ENCODE results near the gene WSCD2. TPM values are rescaled to one million over a fixed set of nuclear protein-coding genes. Genes with fewer than 3 reads are reported as not detected.

The WSCD2 gene
- total RNA-seq, 2 experiments from 2014 or later = not detected

GRCh38 chr12:108235197-108235984 is 106.3 kb downstream of the WSCD2 start:
- no peaks in the 10 kb centered on the region for H4K20me1 ChIP-seq (ENCODE audit: insufficient read depth, low read length)
- no peaks in the 10 kb centered on the region for H3K9me2 ChIP-seq (ENCODE audit: insufficient read depth, low read length)
- no peaks in the 10 kb centered on the region for H3K79me2 ChIP-seq (ENCODE audit: insufficient read depth, low read depth, low read length)
- no peak overlapping the region for H2AFZ ChIP-seq (ENCODE audit: low read length)
- no TSS peak for BruUV-seq (replicated peaks)
- no peaks in the 10 kb centered on the region for H3K9me3 ChIP-seq (ENCODE audit: low read length)
- DNase-seq (ENCODE audit: low spot score) = no peak
- ChIA-PET CTCF (ENCODE audit: unreplicated experiment) (no interaction called here), POLR2A (interaction anchor here (0.5 to 1.7 kb wide), 2 partner anchors 10 to 1002 kb away, joined by 4 to 5 read pairs; no protein-coding TSS in a partner anchor)
- intact Hi-C loops (cut with micrococcal nuclease; ENCODE audit: unreplicated experiment) = no loop called here
- no peaks in the 10 kb centered on the region for H3K36me3 ChIP-seq (ENCODE audit: insufficient read depth, low read length)
- H3K4me2 ChIP-seq (ENCODE audit: low read length) = no peak overlapping the region
- TF ChIP-seq, protein P1, sequence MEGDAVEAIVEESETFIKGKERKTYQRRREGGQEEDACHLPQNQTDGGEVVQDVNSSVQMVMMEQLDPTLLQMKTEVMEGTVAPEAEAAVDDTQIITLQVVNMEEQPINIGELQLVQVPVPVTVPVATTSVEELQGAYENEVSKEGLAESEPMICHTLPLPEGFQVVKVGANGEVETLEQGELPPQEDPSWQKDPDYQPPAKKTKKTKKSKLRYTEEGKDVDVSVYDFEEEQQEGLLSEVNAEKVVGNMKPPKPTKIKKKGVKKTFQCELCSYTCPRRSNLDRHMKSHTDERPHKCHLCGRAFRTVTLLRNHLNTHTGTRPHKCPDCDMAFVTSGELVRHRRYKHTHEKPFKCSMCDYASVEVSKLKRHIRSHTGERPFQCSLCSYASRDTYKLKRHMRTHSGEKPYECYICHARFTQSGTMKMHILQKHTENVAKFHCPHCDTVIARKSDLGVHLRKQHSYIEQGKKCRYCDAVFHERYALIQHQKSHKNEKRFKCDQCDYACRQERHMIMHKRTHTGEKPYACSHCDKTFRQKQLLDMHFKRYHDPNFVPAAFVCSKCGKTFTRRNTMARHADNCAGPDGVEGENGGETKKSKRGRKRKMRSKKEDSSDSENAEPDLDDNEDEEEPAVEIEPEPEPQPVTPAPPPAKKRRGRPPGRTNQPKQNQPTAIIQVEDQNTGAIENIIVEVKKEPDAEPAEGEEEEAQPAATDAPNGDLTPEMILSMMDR (conservative IDR thresholded peaks at IDR 0.05; ENCODE audit: low read length) = no peak
- H3K4me1 ChIP-seq (ENCODE audit: insufficient read depth, low read length, poor library complexity, severe bottlenecking) = no peaks in the 10 kb centered on the region
- H3K4me3 ChIP-seq (ENCODE audit: low read depth, low read length, poor library complexity, severe bottlenecking) = no peak overlapping the region
- H3K27ac ChIP-seq (ENCODE audit: low read depth, low read length, poor library complexity, severe bottlenecking) = no peak overlapping the region

GRCh38 chr12:108235985-108236263 is 106.8 kb downstream of the WSCD2 start:
- no peaks in the 10 kb centered on the region for H3K36me3 ChIP-seq (ENCODE audit: insufficient read depth, low read length)
- H3K9me2 ChIP-seq (ENCODE audit: insufficient read depth, low read length) = no peaks in the 10 kb centered on the region
- H3K27ac ChIP-seq (ENCODE audit: low read depth, low read length, poor library complexity, severe bottlenecking) = no peak overlapping the region
- no peak for DNase-seq (ENCODE audit: low spot score)
- H2AFZ ChIP-seq (ENCODE audit: low read length) = no peak overlapping the region
- no peaks in the 10 kb centered on the region for H3K79me2 ChIP-seq (ENCODE audit: insufficient read depth, low read depth, low read length)
- H3K9me3 ChIP-seq (ENCODE audit: low read length) = no peaks in the 10 kb centered on the region
- H3K4me3 ChIP-seq (ENCODE audit: low read depth, low read length, poor library complexity, severe bottlenecking) = no peak overlapping the region
- ChIA-PET POLR2A (interaction anchor here (0.5 to 1.7 kb wide), 2 partner anchors 10 to 1002 kb away, joined by 4 to 5 read pairs; no protein-coding TSS in a partner anchor), CTCF (ENCODE audit: unreplicated experiment) (no interaction called here)
- H3K4me1 ChIP-seq (ENCODE audit: insufficient read depth, low read length, poor library complexity, severe bottlenecking) = no peaks in the 10 kb centered on the region
- intact Hi-C loops (cut with micrococcal nuclease; ENCODE audit: unreplicated experiment) = no loop called here
- TF ChIP-seq EZH2phosphoT487 (IDR thresholded peaks at IDR 0.05; ENCODE audit: borderline replicate concordance, low read depth, low read length) = no peak
- no peaks in the 10 kb centered on the region for H4K20me1 ChIP-seq (ENCODE audit: insufficient read depth, low read length)
- H3K4me2 ChIP-seq (ENCODE audit: low read length) = no peak overlapping the region
- BruUV-seq (replicated peaks) = no TSS peak

GRCh38 chr12:108236366-108236765 is 107.3 kb downstream of the WSCD2 start:
- Histone ChIP-seq H3K27ac (ENCODE audit: low read depth, low read length, poor library complexity, severe bottlenecking) (no peak overlapping the region), H3K79me2 (ENCODE audit: insufficient read depth, low read depth, low read length) (no peaks in the 10 kb centered on the region), H3K9me2 (ENCODE audit: insufficient read depth, low read length) (no peaks in the 10 kb centered on the region), H3K4me3 (ENCODE audit: low read depth, low read length, poor library complexity, severe bottlenecking) (no peak overlapping the region), H4K20me1 (ENCODE audit: insufficient read depth, low read length) (no peaks in the 10 kb centered on the region), H2AFZ (ENCODE audit: low read length) (no peak overlapping the region), H3K9me3 (ENCODE audit: low read length) (no peaks in the 10 kb centered on the region), H3K4me1 (ENCODE audit: insufficient read depth, low read length, poor library complexity, severe bottlenecking) (no peaks in the 10 kb centered on the region), H3K36me3 (ENCODE audit: insufficient read depth, low read length) (no peaks in the 10 kb centered on the region), H3K4me2 (ENCODE audit: low read length) (no peak overlapping the region)
- POLR2A ChIA-PET = no interaction called here
- CTCF ChIA-PET (ENCODE audit: unreplicated experiment) = no interaction called here
- intact Hi-C loops (cut with micrococcal nuclease; ENCODE audit: unreplicated experiment) = no loop called here
- TF ChIP-seq, protein P1 (conservative IDR thresholded peaks at IDR 0.05; ENCODE audit: low read length) = no peak
- no peak for TF ChIP-seq EZH2phosphoT487 (IDR thresholded peaks at IDR 0.05; ENCODE audit: borderline replicate concordance, low read depth, low read length)
- BruUV-seq (replicated peaks) = no TSS peak
- DNase-seq (ENCODE audit: low spot score) = no peak
